SK-N-MC (cell line): ENCODE data around the gene GLB1L3.

Experiments used
- EZH2 ChIP-seq: fragments of 200-600 bp; sonication (generic); IDR thresholded peaks from one replicate; pipeline ENCODE4 v1.6.1; 2017; ENCODE audit warnings: antibody characterized with exemption
- FOXP2 ChIP-seq: optimal IDR thresholded peaks from 2 replicates; pipeline ENCODE3; 2011; ENCODE audit warnings: mild to moderate bottlenecking, moderate library complexity; ENCODE audit not compliant: insufficient read depth; ENCODE audit errors: extremely low read length, control extremely low read depth
- POLR2AphosphoS5 ChIP-seq: IDR thresholded peaks from 2 replicates; pipeline ENCODE4 v1.6.1; 2012; ENCODE audit warnings: mild to moderate bottlenecking, low read depth, low read length, borderline replicate concordance

DNA sequence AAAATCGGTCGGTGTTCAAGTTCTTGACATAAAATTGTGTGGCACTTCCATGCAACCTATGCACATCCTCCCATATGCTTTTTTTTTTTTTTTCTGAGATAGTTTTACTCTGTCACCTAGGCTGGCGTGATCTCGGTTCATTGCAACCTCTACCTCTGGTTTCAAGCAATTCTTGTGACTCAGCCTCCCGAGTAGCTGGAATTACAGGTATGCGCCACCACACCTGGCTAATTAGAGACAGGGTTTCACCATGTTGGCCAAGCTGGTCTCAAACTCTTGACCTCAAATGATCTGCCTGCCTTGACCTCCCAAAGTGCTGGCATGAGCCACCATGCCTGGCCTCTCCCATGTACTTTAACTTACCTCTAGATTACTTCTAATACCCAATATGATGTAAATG, 15.0 kb downstream of the GLB1L3 start:
- TF ChIP-seq POLR2AphosphoS5: no peak
- TF ChIP-seq FOXP2: no peak
- TF ChIP-seq EZH2: no peak
